T-helper 1 cell (primary cell): Measurements from ENCODE around the gene EDN1.

Experiments
- DNase-seq, 5 donors: peaks; one replicate each; pipeline ENCODE4 v3.0.0-alpha.2; 2012 to 2020

The EDN1 gene

GRCh38 chr6:12270551-12271230, 19.5 kb upstream of the EDN1 start:
- DNase-seq, result peak in 1 of 5 donors; percentile 45

GRCh38 chr6:12271594-12271993, 18.6 kb upstream of the EDN1 start:
- DNase-seq, result no peak

- no peak for DNase-seq
Measured at GRCh38 chr6:12271997-12272396, 18.2 kb upstream of the EDN1 start.

- DNase-seq, result no peak
Measured at GRCh38 chr6:12275107-12275506, 15.1 kb upstream of the EDN1 start.

- DNase-seq, result no peak
Measured at GRCh38 chr6:12276930-12277315, 13.2 kb upstream of the EDN1 start.

- no peak for DNase-seq
Measured at GRCh38 chr6:12277386-12277785, 12.8 kb upstream of the EDN1 start.

- DNase-seq, result no peak
Measured at GRCh38 chr6:12278915-12279314, 11.2 kb upstream of the EDN1 start.

- no peak for DNase-seq
Measured at GRCh38 chr6:12279322-12280091, 10.7 kb upstream of the EDN1 start.

GRCh38 chr6:12280458-12280857, 9.7 kb upstream of the EDN1 start:
- no peak for DNase-seq

GRCh38 chr6:12280902-12281301, 9.3 kb upstream of the EDN1 start:
- no peak for DNase-seq

- DNase-seq, result no peak
Measured at GRCh38 chr6:12283904-12284303, 6.3 kb upstream of the EDN1 start.

GRCh38 chr6:12286373-12287110, 3.6 kb upstream of the EDN1 start:
- DNase-seq, result no peak

- no peak for DNase-seq
Measured at GRCh38 chr6:12288211-12288618, 1.9 kb upstream of the EDN1 start.

GRCh38 chr6:12288914-12289313, 1.2 kb upstream of the EDN1 start:
- DNase-seq, result no peak

GRCh38 chr6:12289365-12289919, 719 bp upstream of the EDN1 start:
- DNase-seq, result peak in 3 of 5 donors; percentile 8 to 46 (median 25)

- DNase-seq, result no peak
Measured at GRCh38 chr6:12291071-12291838, 1.1 kb downstream of the EDN1 start.

GRCh38 chr6:12291839-12292604, 1.9 kb downstream of the EDN1 start:
- no peak for DNase-seq

- DNase-seq, result no peak
Measured at GRCh38 chr6:12293235-12293930, 3.2 kb downstream of the EDN1 start.

GRCh38 chr6:12293931-12294807, 4.0 kb downstream of the EDN1 start:
- DNase-seq, result no peak
